ENCODE measurements around the gene NT5C3A. TPM values are rescaled to one million over a fixed set of nuclear protein-coding genes. Genes with fewer than 3 reads are reported as not detected.
"Not testable (repeated sequence)": the region's sequence is repeated elsewhere in the genome, so short reads cannot be mapped to it uniquely, and the experiment has no call there.

NT5C3A gene
- total RNA-seq, 1 experiment from 2014 or later, result 51.6 TPM

DNA sequence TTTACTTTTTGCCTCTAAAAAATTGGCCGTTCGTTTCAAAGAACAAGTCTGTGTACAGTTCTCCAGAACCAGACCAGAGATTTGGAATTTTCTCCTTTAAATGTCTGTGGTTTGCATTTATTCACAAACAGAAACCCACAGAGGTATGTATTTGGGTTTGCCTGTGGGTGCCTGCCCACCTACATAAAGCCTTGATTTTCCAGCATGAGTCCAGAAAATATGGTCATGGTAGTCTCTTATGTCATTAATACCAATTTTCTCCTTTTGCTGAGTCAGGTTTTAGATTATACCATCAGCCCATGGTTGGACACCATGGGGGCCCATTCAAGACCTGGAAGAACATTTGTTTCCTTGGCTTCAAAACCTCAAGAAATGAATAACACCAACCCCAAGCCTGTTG is 82.7 kb downstream of the NT5C3A start:
- not testable (repeated sequence) for DNase-seq (ENCODE audit: low spot score)

- DNase-seq (ENCODE audit: low spot score), result peak; percentile 75
These were observed 83.3 kb downstream of the NT5C3A start for GRCh38 chr7:32979246-32979645.

GRCh38 chr7:32977159-32977558 is 85.4 kb downstream of the NT5C3A start:
- DNase-seq (ENCODE audit: low spot score), result not testable (repeated sequence)

- DNase-seq (ENCODE audit: low spot score), result not testable (repeated sequence)
These were observed 90.6 kb downstream of the NT5C3A start for GRCh38 chr7:32971967-32972366.

- not testable (repeated sequence) for DNase-seq (ENCODE audit: low spot score)
These were observed 95.4 kb downstream of the NT5C3A start for GRCh38 chr7:32967268-32967582.

GRCh38 chr7:32966489-32967267 is 95.9 kb downstream of the NT5C3A start:
- DNase-seq (ENCODE audit: low spot score), result not testable (repeated sequence)

DNA sequence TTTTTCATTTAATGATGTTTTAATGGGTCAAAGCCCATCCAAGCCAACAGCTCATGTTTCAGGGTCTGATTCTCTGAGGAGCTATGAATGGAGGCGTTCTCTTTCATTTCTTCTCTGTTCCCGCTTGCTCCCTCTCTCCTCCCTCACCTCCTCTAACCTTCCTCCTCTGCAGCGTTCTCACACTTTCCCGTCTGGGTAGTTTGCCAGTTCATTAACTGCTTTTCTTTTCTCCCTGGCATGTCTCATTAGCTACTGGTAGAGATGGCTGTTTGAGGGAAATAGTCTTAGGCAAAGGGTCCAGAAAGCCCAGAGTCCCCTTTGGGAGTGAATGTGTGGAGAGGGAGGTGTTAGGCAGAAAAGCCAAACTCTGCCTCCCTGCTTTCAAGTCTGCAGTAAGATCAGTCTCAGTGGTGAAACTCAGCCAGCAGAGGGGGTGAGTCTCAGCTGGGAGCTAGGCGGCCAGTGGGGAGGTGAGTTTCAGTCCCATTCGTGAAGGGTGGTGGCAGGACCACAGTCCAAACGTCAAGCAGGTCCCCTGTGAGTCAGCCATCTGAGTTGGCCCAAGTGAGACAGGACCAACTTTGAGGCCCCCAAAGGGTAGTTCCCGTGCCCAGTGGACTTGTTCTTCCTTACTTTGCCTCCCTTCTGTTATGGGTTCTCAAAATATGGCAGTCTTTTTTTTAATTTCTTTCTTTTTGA is 98.0 kb downstream of the NT5C3A start:
- not testable (repeated sequence) for DNase-seq (ENCODE audit: low spot score)

Other genes starting within 250 kb of the NT5C3A start
- 49.4 and 63.6 TPM in 2 replicates for gene KBTBD2, start 171.0 kb downstream of the NT5C3A start, total RNA-seq (2014; rRNA removed; shearing (Covaris generic))
- gene FKBP9, start 105.3 kb downstream of the NT5C3A start, total RNA-seq (2014; rRNA removed; shearing (Covaris generic)), result 167 and 188 TPM in 2 replicates
- 15.8 and 24.9 TPM in 2 replicates for gene RP9, start 46.6 kb upstream of the NT5C3A start, total RNA-seq (2014; rRNA removed; shearing (Covaris generic))
- gene BBS9, start 66.8 kb upstream of the NT5C3A start, total RNA-seq (2014; rRNA removed; shearing (Covaris generic)), result 14.7 and 14.9 TPM in 2 replicates

All from H4 (cell line).